ENCODE data around the gene LRRC26.
"Not testable (repeated sequence)": the region's sequence is repeated elsewhere in the genome, so short reads cannot be mapped to it uniquely, and the experiment has no call there.

LRRC26 gene

GRCh38 chr9:137138058-137138721 lies 31.7 kb downstream of the LRRC26 start:
- Histone ChIP-seq H3K9ac (ENCODE audit: low read depth, low read length) (no peak overlapping the region), H3K4me3 (ENCODE audit: low read depth in 1 of 2, low read length in 2 of 2) (no peak overlapping the region), H3K4me2 (ENCODE audit: insufficient read depth, low read length) (no peak overlapping the region), H3K27me3 (ENCODE audit: insufficient read depth, low read length, poor library complexity) (no peaks in the 10 kb centered on the region), H3K9me3 (ENCODE audit: insufficient read depth, low read length, severe bottlenecking) (no peaks in the 10 kb centered on the region), H3K27ac (ENCODE audit: low read length) (no peak overlapping the region), H2AFZ (ENCODE audit: low read depth, low read length) (no peak overlapping the region), H3K79me2 (ENCODE audit: insufficient read depth, low read length) (no peaks in the 10 kb centered on the region), H3K4me1 (ENCODE audit: insufficient read depth, low read length) (peaks cover 18% of the 10 kb centered on the region), H4K20me1 (ENCODE audit: insufficient read depth, low read length) (peaks cover 23% of the 10 kb centered on the region), H3K36me3 (ENCODE audit: insufficient read depth, low read length) (no peaks in the 10 kb centered on the region)
- TF ChIP-seq EZH2 (IDR thresholded peaks at IDR 0.05; ENCODE audit: borderline replicate concordance, low read depth, low read length, severe bottlenecking): no peak
- TF ChIP-seq CTCF (IDR thresholded peaks at IDR 0.05; ENCODE audit: borderline replicate concordance, extremely low read depth, low read length, poor library complexity, severe bottlenecking): no peak
- ATAC-seq (ENCODE audit: insufficient read depth, low read depth) (no peak), DNase-seq (peak; percentile 37)

DNA sequence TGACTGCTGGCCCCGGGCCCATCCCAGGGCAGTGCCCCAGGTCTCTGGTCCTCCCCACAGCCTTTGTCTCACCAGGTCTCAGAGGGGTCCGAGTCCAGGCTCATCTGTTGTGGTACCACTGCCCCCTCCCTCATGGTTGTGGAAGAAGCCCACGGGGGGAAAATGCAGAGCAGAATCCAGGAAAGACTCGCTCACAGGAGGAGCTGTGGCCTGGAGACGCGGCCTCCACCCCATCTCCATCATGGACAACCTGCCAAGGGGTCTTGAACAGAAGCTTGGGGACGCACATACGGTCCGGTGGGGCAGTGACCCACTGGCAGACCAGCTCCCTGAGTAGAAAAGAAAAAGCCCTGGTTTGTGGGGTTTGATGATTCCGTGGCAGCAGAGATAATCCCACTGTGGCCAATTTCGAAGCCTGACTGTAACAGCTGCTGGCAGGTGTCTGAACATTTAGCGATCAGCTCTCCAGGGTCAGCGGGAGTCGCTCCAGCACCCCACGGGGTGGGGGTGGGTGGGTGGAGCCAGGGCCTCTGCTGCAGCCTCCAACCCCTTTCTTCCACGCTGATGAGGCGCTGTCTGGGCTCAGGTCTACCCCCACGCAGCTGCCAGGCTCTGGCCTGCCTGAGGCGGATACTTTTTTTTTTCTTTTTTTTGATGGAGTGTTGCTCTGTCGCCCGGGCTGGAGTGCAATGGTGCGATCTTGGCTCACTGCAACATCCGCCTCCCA lies 32.8 kb downstream of the LRRC26 start:
- no peak overlapping the region for H2AFZ ChIP-seq (ENCODE audit: low read depth, low read length)
- no peak overlapping the region for H3K4me3 ChIP-seq (ENCODE audit: low read depth in 1 of 2, low read length in 2 of 2)
- DNase-seq: no peak
- H3K79me2 ChIP-seq (ENCODE audit: insufficient read depth, low read length): no peaks in the 10 kb centered on the region
- no peak overlapping the region for H3K9ac ChIP-seq (ENCODE audit: low read depth, low read length)
- H3K4me2 ChIP-seq (ENCODE audit: insufficient read depth, low read length): no peak overlapping the region
- TF ChIP-seq CTCF (IDR thresholded peaks at IDR 0.05; ENCODE audit: borderline replicate concordance, extremely low read depth, low read length, poor library complexity, severe bottlenecking) (no peak), EZH2 (IDR thresholded peaks at IDR 0.05; ENCODE audit: borderline replicate concordance, low read depth, low read length, severe bottlenecking) (no peak)
- no peaks in the 10 kb centered on the region for H3K36me3 ChIP-seq (ENCODE audit: insufficient read depth, low read length)
- H3K27ac ChIP-seq (ENCODE audit: low read length): no peak overlapping the region
- H3K27me3 ChIP-seq (ENCODE audit: insufficient read depth, low read length, poor library complexity): no peaks in the 10 kb centered on the region
- H4K20me1 ChIP-seq (ENCODE audit: insufficient read depth, low read length): peaks cover 20% of the 10 kb centered on the region
- H3K9me3 ChIP-seq (ENCODE audit: insufficient read depth, low read length, severe bottlenecking): no peaks in the 10 kb centered on the region
- H3K4me1 ChIP-seq (ENCODE audit: insufficient read depth, low read length): peaks cover 18% of the 10 kb centered on the region
- ATAC-seq (ENCODE audit: insufficient read depth, low read depth): no peak

- TF ChIP-seq EZH2 (IDR thresholded peaks at IDR 0.05; ENCODE audit: borderline replicate concordance, low read depth, low read length, severe bottlenecking) (no peak), CTCF (IDR thresholded peaks at IDR 0.05; ENCODE audit: borderline replicate concordance, extremely low read depth, low read length, poor library complexity, severe bottlenecking) (no peak)
Observed at GRCh38 chr9:137136261-137136880, 33.5 kb downstream of the LRRC26 start.

DNA sequence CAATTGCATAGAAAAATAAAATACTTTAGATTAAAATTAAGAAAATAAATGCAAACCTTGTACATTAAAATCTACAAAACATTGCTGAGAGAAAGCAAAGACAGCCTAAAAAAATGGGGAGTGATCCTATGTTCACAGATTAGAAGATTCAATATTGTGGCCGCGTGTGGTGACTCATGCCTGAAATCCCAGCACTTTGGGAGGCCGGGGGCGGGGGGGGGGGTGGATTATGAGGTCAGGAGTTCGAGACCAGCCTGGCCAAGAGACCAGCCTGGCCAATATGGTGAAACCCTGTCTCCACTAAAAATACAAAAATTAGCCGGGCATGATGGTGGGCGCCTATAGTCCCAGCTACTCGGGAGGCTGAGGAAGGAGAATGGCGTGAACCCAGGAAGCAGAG lies 34.7 kb downstream of the LRRC26 start:
- not testable (repeated sequence) for ATAC-seq (ENCODE audit: insufficient read depth, low read depth); H3K79me2 ChIP-seq (ENCODE audit: insufficient read depth, low read length); H3K9ac ChIP-seq (ENCODE audit: low read depth, low read length); DNase-seq; H3K36me3 ChIP-seq (ENCODE audit: insufficient read depth, low read length); H3K9me3 ChIP-seq (ENCODE audit: insufficient read depth, low read length, severe bottlenecking); H3K27ac ChIP-seq (ENCODE audit: low read length); H3K4me2 ChIP-seq (ENCODE audit: insufficient read depth, low read length); H4K20me1 ChIP-seq (ENCODE audit: insufficient read depth, low read length); H2AFZ ChIP-seq (ENCODE audit: low read depth, low read length); H3K4me3 ChIP-seq (ENCODE audit: low read depth in 1 of 2, low read length in 2 of 2); H3K4me1 ChIP-seq (ENCODE audit: insufficient read depth, low read length); H3K27me3 ChIP-seq (ENCODE audit: insufficient read depth, low read length, poor library complexity)

More at GRCh38 chr9:137136261-137136880, 33.5 kb downstream of the LRRC26 start:
- Histone ChIP-seq H3K27me3 (ENCODE audit: insufficient read depth, low read length, poor library complexity) (no peaks in the 10 kb centered on the region), H3K4me2 (ENCODE audit: insufficient read depth, low read length) (no peak overlapping the region), H3K9ac (ENCODE audit: low read depth, low read length) (no peak overlapping the region), H3K27ac (ENCODE audit: low read length) (no peak overlapping the region), H3K9me3 (ENCODE audit: insufficient read depth, low read length, severe bottlenecking) (no peaks in the 10 kb centered on the region), H2AFZ (ENCODE audit: low read depth, low read length) (no peak overlapping the region), H3K36me3 (ENCODE audit: insufficient read depth, low read length) (no peaks in the 10 kb centered on the region), H4K20me1 (ENCODE audit: insufficient read depth, low read length) (peaks cover 14% of the 10 kb centered on the region), H3K4me1 (ENCODE audit: insufficient read depth, low read length) (peaks cover 15% of the 10 kb centered on the region), H3K79me2 (ENCODE audit: insufficient read depth, low read length) (no peaks in the 10 kb centered on the region), H3K4me3 (ENCODE audit: low read depth in 1 of 2, low read length in 2 of 2) (no peak overlapping the region)
- no peak for DNase-seq
- no peak for ATAC-seq (ENCODE audit: insufficient read depth, low read depth)
